Right lobe of liver (tissue), 6 donors: ENCODE data around the gene SMPX. TPM values are rescaled to one million over a fixed set of nuclear protein-coding genes. Genes with fewer than 3 reads are reported as not detected.
A peak's percentile ranks its signal among the peaks of the same experiment; 100 is the strongest.

Experiments
- ATAC-seq, 4 donors: fragments of 200-7000 bp; cut with Tn5 transposase; one replicate each; pipeline ENCODE4 v1.9.1; 2020; ENCODE audit warnings: mild to moderate bottlenecking in 4 of 4, moderate library complexity in 4 of 4
- DNase-seq, 3 donors: peaks; one replicate each; pipeline ENCODE4 v3.0.0-alpha.2; 2020
- H3K27ac ChIP-seq, 3 donors: fragments of 200-600 bp; one replicate each; pipeline ENCODE4 v1.8.0; 2022
- H3K27me3 ChIP-seq, 2 donors: fragments of 200-600 bp; one replicate each; pipeline ENCODE4 v1.8.0; 2022
- H3K36me3 ChIP-seq, 4 donors: fragments of 200-600 bp; sonication (generic) in 1 of 4; one replicate each; pipeline versions ENCODE4 v1.5.1 to v1.8.0; 2017 to 2022; ENCODE audit warnings: control low read depth in 1 of 4
- H3K4me1 ChIP-seq, 4 donors: fragments of 200-600 bp; sonication (generic) in 1 of 4; one replicate each; pipeline versions ENCODE4 v1.5.1 to v1.8.0; 2017 to 2022; ENCODE audit warnings: control low read depth in 1 of 4
- H3K4me3 ChIP-seq, 3 donors: fragments of 200-600 bp; one replicate each; pipeline ENCODE4 v1.8.0; 2022
- H3K9me3 ChIP-seq, 4 donors: fragments of 200-600 bp; sonication (generic) in 1 of 4; one replicate each; pipeline versions ENCODE4 v1.5.1 to v1.8.0; 2017 to 2022; ENCODE audit warnings: control low read depth in 1 of 4
- CTCF ChIP-seq, 4 donors: fragments of 200-600 bp in 3 of 4; fragments of 450-650 bp in 1 of 4; IDR thresholded peaks; one replicate each; pipeline versions ENCODE4 v1.5.1 to v1.8.0; 2016 to 2022; ENCODE audit warnings: antibody characterized with exemption in 4 of 4, mild to moderate bottlenecking in 2 of 4
- POLR2A ChIP-seq: fragments of 450-650 bp; IDR thresholded peaks from one replicate; pipeline ENCODE4 v1.6.1; 2017; ENCODE audit warnings: antibody characterized with exemption, mild to moderate bottlenecking
- WGBS: methylation state at CpG from one replicate; pipeline ENCODE4 v1.1.6; 2018; ENCODE audit warnings: low coverage, low lambda C conversion rate; ENCODE audit not compliant: insufficient coverage; ENCODE audit errors: missing lambda C conversion rate; 5-methylcytosine and 5-hydroxymethylcytosine counted together
- intact Hi-C, 2 donors: fragments of 100-400 bp; cut with DNase I; formaldehyde crosslinking; loops; one replicate each; pipeline versions ENCODE4 v1.11.2 to v1.14.1; 2022
- total RNA-seq, 6 experiments: library from RNA; depleted of rRNA in 2 of 6; stranded (reverse); fragments of >200 nt in 2 of 6; fragmentation: NEBNext Ultra II Directional in 3 of 6; extraction: Animal tissue kit (Norgen Biotek cat#: 25700) in 3 of 6; gene quantifications; one replicate each; pipeline versions ENCODE4 v1.1.0 to v1.2.4, GENCODE V29; 2016 to 2023
- donor health status: DM: no; HTN: yes; CAD: no.
- donor health status: DM: no; HTN: no; CAD: no.
- donor health status: DM: no; HTN: no; CAD: no.
- donor health status: DM: no; HTN: yes; CAD: no.
- donor health status: DM: no; HTN: yes; CAD: no.

Gene SMPX
- total RNA-seq, 6 experiments from 2014 or later: 0.32 to 1.1 (median 0.56) TPM; not detected in 1

- Histone ChIP-seq H3K27ac (no peak overlapping the region), H3K4me3 (no peak overlapping the region), H3K4me1 (peaks cover 0 to 24% (median 0%) of the 10 kb centered on the region in 4 donors), H3K27me3 (no peaks in the 10 kb centered on the region), H3K36me3 (no peaks in the 10 kb centered on the region), H3K9me3 (no peaks in the 10 kb centered on the region)
- intact Hi-C loops: no loop called here
- DNase-seq: no peak
- TF ChIP-seq POLR2A (no peak), CTCF (IDR thresholded peaks at IDR 0.05) (no peak)
- peak in 2 of 4 donors; percentile 37 to 57 for ATAC-seq
- 60% methylated on average over 6 of the region's 6 CpGs for WGBS
Observed at GRCh38 chrX:21799767-21800166, 41.9 kb upstream of the SMPX start.

- peak in 2 of 3 donors; percentile 44 for DNase-seq
- H3K9me3 ChIP-seq: no peaks in the 10 kb centered on the region
- ATAC-seq: peak; percentile 72 to 88 (median 80)
- intact Hi-C loops: no loop called here
- no peak overlapping the region for H3K27ac ChIP-seq
- H3K36me3 ChIP-seq: no peaks in the 10 kb centered on the region
- no peak overlapping the region for H3K4me3 ChIP-seq
- TF ChIP-seq CTCF (IDR thresholded peaks at IDR 0.05): no peak
- TF ChIP-seq POLR2A: no peak
- H3K4me1 ChIP-seq: peaks cover 0 to 24% (median 0%) of the 10 kb centered on the region in 4 donors
- no peaks in the 10 kb centered on the region for H3K27me3 ChIP-seq
- 33% methylated on average over 6 of the region's 6 CpGs for WGBS
Observed at GRCh38 chrX:21798677-21799219, 40.8 kb upstream of the SMPX start.

GRCh38 chrX:21781976-21782375 lies 24.1 kb upstream of the SMPX start:
- Histone ChIP-seq H3K9me3 (no peaks in the 10 kb centered on the region), H3K27ac (no peak overlapping the region), H3K36me3 (no peaks in the 10 kb centered on the region), H3K4me3 (no peak overlapping the region), H3K27me3 (no peaks in the 10 kb centered on the region), H3K4me1 (no peaks in the 10 kb centered on the region)
- intact Hi-C loops: no loop called here
- DNase-seq (no peak), ATAC-seq (no peak)
- TF ChIP-seq POLR2A: no peak
- no peak for TF ChIP-seq CTCF (IDR thresholded peaks at IDR 0.05)
- 71% methylated on average over 1 of the region's 1 CpG for WGBS

GRCh38 chrX:21781525-21781924 lies 23.6 kb upstream of the SMPX start:
- H3K36me3 ChIP-seq: no peaks in the 10 kb centered on the region
- no peak for ATAC-seq
- intact Hi-C loops: no loop called here
- no peaks in the 10 kb centered on the region for H3K27me3 ChIP-seq
- no peak for TF ChIP-seq CTCF (IDR thresholded peaks at IDR 0.05)
- no peak overlapping the region for H3K4me3 ChIP-seq
- no peak overlapping the region for H3K27ac ChIP-seq
- no peaks in the 10 kb centered on the region for H3K9me3 ChIP-seq
- WGBS: 29% methylated on average over 1 of the region's 1 CpG
- DNase-seq: no peak
- H3K4me1 ChIP-seq: no peaks in the 10 kb centered on the region

- ATAC-seq (no peak), DNase-seq (no peak)
- no peaks in the 10 kb centered on the region for H3K4me1 ChIP-seq
- H3K27me3 ChIP-seq: no peaks in the 10 kb centered on the region
- H3K27ac ChIP-seq: no peak overlapping the region
- intact Hi-C loops: no loop called here
- WGBS: 62% methylated on average over 3 of the region's 3 CpGs
- H3K9me3 ChIP-seq: no peaks in the 10 kb centered on the region
- H3K36me3 ChIP-seq: no peaks in the 10 kb centered on the region
- H3K4me3 ChIP-seq: no peak overlapping the region
- no peak for TF ChIP-seq CTCF (IDR thresholded peaks at IDR 0.05)
- no peak for TF ChIP-seq POLR2A
Observed at GRCh38 chrX:21779095-21779494, 21.2 kb upstream of the SMPX start.
